GM23248 (cell line): ENCODE results near the gene GNL3.

Source experiments
- EZH2 ChIP-seq: fragments of 200-600 bp; sonication (generic); IDR thresholded peaks from 2 replicates; pipeline ENCODE4 v1.6.1; 2018; ENCODE audit warnings: antibody characterized with exemption, mild to moderate bottlenecking; ENCODE audit not compliant: insufficient read depth, poor library complexity, severe bottlenecking
- EZH2phosphoT487 ChIP-seq: fragments of 200-600 bp; sonication (generic); IDR thresholded peaks from 2 replicates; pipeline ENCODE4 v1.6.1; 2018; ENCODE audit warnings: antibody characterized with exemption, moderate library complexity, mild to moderate bottlenecking, low read depth; ENCODE audit not compliant: insufficient read depth

DNA sequence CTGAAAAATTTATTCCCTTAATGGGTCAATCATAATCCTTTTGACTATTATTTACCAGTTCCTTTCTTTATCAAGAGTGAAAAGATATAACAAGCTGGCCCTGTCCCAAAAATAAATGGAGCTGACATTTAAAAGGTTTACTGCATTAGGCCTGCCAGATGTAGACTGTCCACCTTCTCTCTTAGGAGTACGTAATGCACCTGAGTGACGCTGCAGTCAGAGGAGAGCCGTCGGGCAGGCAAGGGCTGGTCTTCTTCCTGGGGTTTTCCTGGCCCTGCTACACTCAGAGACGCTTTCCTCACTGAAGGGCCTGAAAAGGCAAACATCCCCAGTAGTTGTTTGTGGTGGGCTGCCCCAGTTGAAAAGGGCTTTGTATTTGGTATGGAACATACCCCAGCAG is 57.3 kb downstream of the GNL3 start:
- TF ChIP-seq EZH2 (no peak), EZH2phosphoT487 (no peak)
